ENCODE data around the gene CSF1R.

CSF1R gene

DNA sequence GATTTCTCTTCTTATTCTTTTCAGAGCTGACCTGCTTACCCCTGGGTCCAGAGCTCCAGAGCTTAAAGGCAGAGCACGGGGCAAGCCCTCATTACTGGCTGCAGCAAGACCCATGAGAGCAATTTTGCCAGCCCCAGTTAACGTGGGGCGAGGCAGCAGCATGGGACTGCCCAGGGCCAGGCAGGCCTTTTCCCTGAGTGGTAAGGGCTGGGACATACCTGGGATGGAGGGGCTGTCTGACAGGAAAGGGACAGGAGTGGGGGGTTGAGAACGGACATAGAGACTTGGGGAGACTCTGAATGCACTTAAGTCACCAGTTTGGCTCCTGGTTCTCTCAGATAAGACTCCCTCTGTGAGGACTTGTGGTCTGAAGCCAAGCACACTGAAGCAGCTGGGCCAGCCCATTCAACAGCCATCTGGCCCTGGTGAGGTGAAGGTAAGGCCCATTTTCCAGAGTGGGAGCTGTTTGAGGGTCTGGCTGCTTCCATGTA is 59.6 kb downstream of the CSF1R start:
- no peak overlapping the region for H2AFZ ChIP-seq (ENCODE audit: low read length)
- no peaks in the 10 kb centered on the region for H4K20me1 ChIP-seq (ENCODE audit: insufficient read depth, low read length)
- H3K79me2 ChIP-seq (ENCODE audit: insufficient read depth, low read length), result no peaks in the 10 kb centered on the region
- H3K4me3 ChIP-seq (ENCODE audit: low read depth, low read length, poor library complexity, severe bottlenecking), result no peak overlapping the region
- TF ChIP-seq CTCF (IDR thresholded peaks at IDR 0.05; ENCODE audit: low read length) (no peak), EZH2 (IDR thresholded peaks at IDR 0.05; ENCODE audit: borderline replicate concordance, low read length) (no peak)
- no peak overlapping the region for H3K27ac ChIP-seq (ENCODE audit: low read depth, low read length, poor library complexity, severe bottlenecking)
- H3K9me3 ChIP-seq (ENCODE audit: low read length), result no peaks in the 10 kb centered on the region
- no peaks in the 10 kb centered on the region for H3K9me2 ChIP-seq (ENCODE audit: low read depth, low read length)
- no peak overlapping the region for H3K4me2 ChIP-seq (ENCODE audit: low read length)
- no peaks in the 10 kb centered on the region for H3K27me3 ChIP-seq (ENCODE audit: insufficient read depth, low read length)
- no peaks in the 10 kb centered on the region for H3K4me1 ChIP-seq (ENCODE audit: insufficient read depth, low read length, severe bottlenecking)
- H3F3A ChIP-seq (ENCODE audit: insufficient read depth, low read length), result no peaks in the 10 kb centered on the region
- H3K36me3 ChIP-seq (ENCODE audit: insufficient read depth, low read length), result peaks cover 92% of the 10 kb centered on the region
- H3K9ac ChIP-seq (ENCODE audit: low read length), result no peak overlapping the region

- Histone ChIP-seq H3K4me2 (ENCODE audit: low read length) (no peak overlapping the region), H4K20me1 (ENCODE audit: insufficient read depth, low read length) (no peaks in the 10 kb centered on the region), H3K9ac (ENCODE audit: low read length) (no peak overlapping the region), H3K36me3 (ENCODE audit: insufficient read depth, low read length) (peaks cover 95% of the 10 kb centered on the region), H3K9me2 (ENCODE audit: low read depth, low read length) (no peaks in the 10 kb centered on the region), H3K27ac (ENCODE audit: low read depth, low read length, poor library complexity, severe bottlenecking) (no peak overlapping the region), H2AFZ (ENCODE audit: low read length) (no peak overlapping the region), H3F3A (ENCODE audit: insufficient read depth, low read length) (no peaks in the 10 kb centered on the region), H3K4me1 (ENCODE audit: insufficient read depth, low read length, severe bottlenecking) (no peaks in the 10 kb centered on the region), H3K9me3 (ENCODE audit: low read length) (no peaks in the 10 kb centered on the region), H3K79me2 (ENCODE audit: insufficient read depth, low read length) (no peaks in the 10 kb centered on the region), H3K27me3 (ENCODE audit: insufficient read depth, low read length) (no peaks in the 10 kb centered on the region), H3K4me3 (ENCODE audit: low read depth, low read length, poor library complexity, severe bottlenecking) (no peak overlapping the region)
- no peak for TF ChIP-seq CTCF (IDR thresholded peaks at IDR 0.05; ENCODE audit: low read length)
- TF ChIP-seq EZH2 (IDR thresholded peaks at IDR 0.05; ENCODE audit: borderline replicate concordance, low read length), result no peak
Measured at GRCh38 chr5:150024346-150024984, 61.9 kb downstream of the CSF1R start.

DNA sequence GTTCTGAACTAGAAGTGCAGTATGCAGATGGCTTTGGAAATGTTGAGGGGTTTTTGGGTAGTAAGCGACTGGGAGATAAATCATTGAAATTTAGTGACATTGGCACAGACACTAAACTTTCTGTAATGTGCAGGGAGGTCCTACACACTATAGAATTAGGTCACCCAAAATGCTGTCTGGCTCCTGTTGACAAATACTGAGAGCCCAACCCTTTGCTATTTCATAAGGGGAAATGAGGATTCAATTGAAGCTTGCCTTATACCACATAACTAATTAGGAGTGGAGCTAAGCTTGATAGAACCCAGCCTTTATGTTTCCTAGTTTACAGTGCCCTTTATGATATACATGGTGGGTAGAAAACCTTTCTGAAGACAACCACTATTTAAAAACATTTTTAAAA is 63.2 kb downstream of the CSF1R start:
- no peaks in the 10 kb centered on the region for H3K9me3 ChIP-seq (ENCODE audit: low read length)
- H3K36me3 ChIP-seq (ENCODE audit: insufficient read depth, low read length), result peaks cover 99% of the 10 kb centered on the region
- H3K79me2 ChIP-seq (ENCODE audit: insufficient read depth, low read length), result no peaks in the 10 kb centered on the region
- H3K4me2 ChIP-seq (ENCODE audit: low read length), result no peak overlapping the region
- no peak for TF ChIP-seq CTCF (IDR thresholded peaks at IDR 0.05; ENCODE audit: low read length)
- no peak for TF ChIP-seq EZH2 (IDR thresholded peaks at IDR 0.05; ENCODE audit: borderline replicate concordance, low read length)
- H3K27ac ChIP-seq (ENCODE audit: low read depth, low read length, poor library complexity, severe bottlenecking), result no peak overlapping the region
- H4K20me1 ChIP-seq (ENCODE audit: insufficient read depth, low read length), result no peaks in the 10 kb centered on the region
- no peak overlapping the region for H3K9ac ChIP-seq (ENCODE audit: low read length)
- H3K9me2 ChIP-seq (ENCODE audit: low read depth, low read length), result no peaks in the 10 kb centered on the region
- H2AFZ ChIP-seq (ENCODE audit: low read length), result no peak overlapping the region
- no peaks in the 10 kb centered on the region for H3K4me1 ChIP-seq (ENCODE audit: insufficient read depth, low read length, severe bottlenecking)
- H3K27me3 ChIP-seq (ENCODE audit: insufficient read depth, low read length), result no peaks in the 10 kb centered on the region
- no peaks in the 10 kb centered on the region for H3F3A ChIP-seq (ENCODE audit: insufficient read depth, low read length)
- H3K4me3 ChIP-seq (ENCODE audit: low read depth, low read length, poor library complexity, severe bottlenecking), result no peak overlapping the region
